ENCODE measurements around the gene PKN2. TPM values are rescaled to one million over a fixed set of nuclear protein-coding genes. Genes with fewer than 3 reads are reported as not detected.

Gene PKN2
- total RNA-seq, 1 experiment from 2014 or later, result 32.6 TPM

DNA sequence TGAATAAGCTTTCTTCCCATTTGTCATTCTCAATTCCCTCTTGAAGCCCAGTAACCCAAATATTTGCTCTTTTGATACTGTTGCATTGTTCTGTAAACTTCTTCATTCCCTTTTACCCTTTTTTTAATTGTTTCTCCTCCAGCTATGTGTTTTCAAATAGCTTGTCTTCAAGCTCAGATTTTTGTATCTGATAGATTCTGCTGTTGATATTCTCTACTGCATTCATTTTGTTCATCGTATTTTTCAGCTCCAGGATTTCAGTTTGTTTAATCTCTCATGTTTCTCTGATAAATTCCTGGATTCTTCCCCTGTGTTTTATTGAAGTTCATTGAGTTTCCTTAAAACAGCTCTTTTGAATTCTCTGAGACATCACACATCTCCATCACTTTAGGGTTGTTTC, 51.8 kb downstream of the PKN2 start (continued):
- TF ChIP-seq, protein P1, sequence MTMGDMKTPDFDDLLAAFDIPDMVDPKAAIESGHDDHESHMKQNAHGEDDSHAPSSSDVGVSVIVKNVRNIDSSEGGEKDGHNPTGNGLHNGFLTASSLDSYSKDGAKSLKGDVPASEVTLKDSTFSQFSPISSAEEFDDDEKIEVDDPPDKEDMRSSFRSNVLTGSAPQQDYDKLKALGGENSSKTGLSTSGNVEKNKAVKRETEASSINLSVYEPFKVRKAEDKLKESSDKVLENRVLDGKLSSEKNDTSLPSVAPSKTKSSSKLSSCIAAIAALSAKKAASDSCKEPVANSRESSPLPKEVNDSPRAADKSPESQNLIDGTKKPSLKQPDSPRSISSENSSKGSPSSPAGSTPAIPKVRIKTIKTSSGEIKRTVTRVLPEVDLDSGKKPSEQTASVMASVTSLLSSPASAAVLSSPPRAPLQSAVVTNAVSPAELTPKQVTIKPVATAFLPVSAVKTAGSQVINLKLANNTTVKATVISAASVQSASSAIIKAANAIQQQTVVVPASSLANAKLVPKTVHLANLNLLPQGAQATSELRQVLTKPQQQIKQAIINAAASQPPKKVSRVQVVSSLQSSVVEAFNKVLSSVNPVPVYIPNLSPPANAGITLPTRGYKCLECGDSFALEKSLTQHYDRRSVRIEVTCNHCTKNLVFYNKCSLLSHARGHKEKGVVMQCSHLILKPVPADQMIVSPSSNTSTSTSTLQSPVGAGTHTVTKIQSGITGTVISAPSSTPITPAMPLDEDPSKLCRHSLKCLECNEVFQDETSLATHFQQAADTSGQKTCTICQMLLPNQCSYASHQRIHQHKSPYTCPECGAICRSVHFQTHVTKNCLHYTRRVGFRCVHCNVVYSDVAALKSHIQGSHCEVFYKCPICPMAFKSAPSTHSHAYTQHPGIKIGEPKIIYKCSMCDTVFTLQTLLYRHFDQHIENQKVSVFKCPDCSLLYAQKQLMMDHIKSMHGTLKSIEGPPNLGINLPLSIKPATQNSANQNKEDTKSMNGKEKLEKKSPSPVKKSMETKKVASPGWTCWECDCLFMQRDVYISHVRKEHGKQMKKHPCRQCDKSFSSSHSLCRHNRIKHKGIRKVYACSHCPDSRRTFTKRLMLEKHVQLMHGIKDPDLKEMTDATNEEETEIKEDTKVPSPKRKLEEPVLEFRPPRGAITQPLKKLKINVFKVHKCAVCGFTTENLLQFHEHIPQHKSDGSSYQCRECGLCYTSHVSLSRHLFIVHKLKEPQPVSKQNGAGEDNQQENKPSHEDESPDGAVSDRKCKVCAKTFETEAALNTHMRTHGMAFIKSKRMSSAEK (CRISPR knock-in tag; IDR thresholded peaks at IDR 0.05; ENCODE audit: borderline replicate concordance), result no peak
- TF ChIP-seq, protein P2, sequence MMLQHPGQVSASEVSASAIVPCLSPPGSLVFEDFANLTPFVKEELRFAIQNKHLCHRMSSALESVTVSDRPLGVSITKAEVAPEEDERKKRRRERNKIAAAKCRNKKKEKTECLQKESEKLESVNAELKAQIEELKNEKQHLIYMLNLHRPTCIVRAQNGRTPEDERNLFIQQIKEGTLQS (CRISPR knock-in tag; conservative IDR thresholded peaks at IDR 0.05), result no peak
- no peak for TF ChIP-seq ZNF416 (CRISPR knock-in tag; IDR thresholded peaks at IDR 0.05)
- TF ChIP-seq RELA (CRISPR knock-in tag; IDR thresholded peaks at IDR 0.05; ENCODE audit: borderline replicate concordance), result no peak
- no peak for TF ChIP-seq ZNF423 (CRISPR knock-in tag; IDR thresholded peaks at IDR 0.05)
- TF ChIP-seq, protein P3, sequence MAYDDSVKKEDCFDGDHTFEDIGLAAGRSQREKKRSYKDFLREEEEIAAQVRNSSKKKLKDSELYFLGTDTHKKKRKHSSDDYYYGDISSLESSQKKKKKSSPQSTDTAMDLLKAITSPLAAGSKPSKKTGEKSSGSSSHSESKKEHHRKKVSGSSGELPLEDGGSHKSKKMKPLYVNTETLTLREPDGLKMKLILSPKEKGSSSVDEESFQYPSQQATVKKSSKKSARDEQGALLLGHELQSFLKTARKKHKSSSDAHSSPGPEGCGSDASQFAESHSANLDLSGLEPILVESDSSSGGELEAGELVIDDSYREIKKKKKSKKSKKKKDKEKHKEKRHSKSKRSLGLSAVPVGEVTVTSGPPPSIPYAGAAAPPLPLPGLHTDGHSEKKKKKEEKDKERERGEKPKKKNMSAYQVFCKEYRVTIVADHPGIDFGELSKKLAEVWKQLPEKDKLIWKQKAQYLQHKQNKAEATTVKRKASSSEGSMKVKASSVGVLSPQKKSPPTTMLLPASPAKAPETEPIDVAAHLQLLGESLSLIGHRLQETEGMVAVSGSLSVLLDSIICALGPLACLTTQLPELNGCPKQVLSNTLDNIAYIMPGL (CRISPR knock-in tag; IDR thresholded peaks at IDR 0.05), result no peak
- no peak for TF ChIP-seq TCF7 (CRISPR knock-in tag; IDR thresholded peaks at IDR 0.05; ENCODE audit: low read depth)
- TF ChIP-seq, protein P4, sequence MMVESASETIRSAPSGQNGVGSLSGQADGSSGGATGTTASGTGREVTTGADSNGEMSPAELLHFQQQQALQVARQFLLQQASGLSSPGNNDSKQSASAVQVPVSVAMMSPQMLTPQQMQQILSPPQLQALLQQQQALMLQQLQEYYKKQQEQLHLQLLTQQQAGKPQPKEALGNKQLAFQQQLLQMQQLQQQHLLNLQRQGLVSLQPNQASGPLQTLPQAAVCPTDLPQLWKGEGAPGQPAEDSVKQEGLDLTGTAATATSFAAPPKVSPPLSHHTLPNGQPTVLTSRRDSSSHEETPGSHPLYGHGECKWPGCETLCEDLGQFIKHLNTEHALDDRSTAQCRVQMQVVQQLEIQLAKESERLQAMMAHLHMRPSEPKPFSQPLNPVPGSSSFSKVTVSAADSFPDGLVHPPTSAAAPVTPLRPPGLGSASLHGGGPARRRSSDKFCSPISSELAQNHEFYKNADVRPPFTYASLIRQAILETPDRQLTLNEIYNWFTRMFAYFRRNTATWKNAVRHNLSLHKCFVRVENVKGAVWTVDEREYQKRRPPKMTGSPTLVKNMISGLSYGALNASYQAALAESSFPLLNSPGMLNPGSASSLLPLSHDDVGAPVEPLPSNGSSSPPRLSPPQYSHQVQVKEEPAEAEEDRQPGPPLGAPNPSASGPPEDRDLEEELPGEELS (CRISPR knock-in tag; IDR thresholded peaks at IDR 0.05), result no peak
- TF ChIP-seq ZBTB21 (CRISPR knock-in tag; IDR thresholded peaks at IDR 0.05; ENCODE audit: borderline replicate concordance), result no peak
- TF ChIP-seq GRHL2 (CRISPR knock-in tag; IDR thresholded peaks at IDR 0.05; ENCODE audit: insufficient replicate concordance, severe bottlenecking), result no peak

DNA sequence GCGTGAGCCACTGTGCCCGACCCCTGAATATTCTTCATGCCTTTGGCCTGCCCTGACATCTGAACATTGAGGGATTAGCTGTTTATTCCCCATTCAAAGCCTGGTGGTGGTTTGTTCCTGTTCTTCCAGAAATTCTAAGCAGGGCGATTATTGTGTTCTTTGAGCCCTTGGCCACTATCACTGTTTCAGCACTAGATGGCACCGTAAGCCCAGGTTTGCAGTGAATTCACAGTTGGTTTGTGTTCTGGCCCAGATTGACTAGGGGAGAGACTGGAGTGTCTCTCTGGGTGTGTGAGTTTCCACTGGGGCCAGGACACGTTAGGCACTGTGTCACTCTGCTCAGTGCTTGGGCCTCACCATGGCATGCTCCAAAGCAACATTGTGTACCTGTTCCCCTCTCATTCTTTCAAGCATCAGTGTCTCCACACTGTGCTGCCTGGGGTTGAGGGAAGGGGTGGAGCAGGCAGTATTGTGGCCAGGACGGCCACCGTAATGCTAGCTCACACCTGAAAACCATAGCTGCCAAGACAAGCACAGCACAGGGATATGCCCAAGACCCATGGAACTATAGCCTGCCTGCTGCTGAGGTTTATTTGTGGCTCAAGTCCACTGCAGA, 52.7 kb downstream of the PKN2 start:
- CTCF ChIA-PET, result interaction anchor here (0.6 to 2.1 kb wide), 18 partner anchors 29 to 408 kb away, joined by 3 to 12 read pairs (median 4); no protein-coding TSS in a partner anchor
- H3K9me3 Mint-ChIP-seq, result peaks cover 23% of the 10 kb centered on the region
- H3K27me3 Mint-ChIP-seq (ENCODE audit: low read depth), result no peaks in the 10 kb centered on the region
- POLR2A ChIA-PET, result interaction anchor here (0.6 to 1.2 kb wide), 2 partner anchors 52 to 109 kb away, joined by 3 read pairs; no protein-coding TSS in a partner anchor
- H3K36me3 Mint-ChIP-seq, result peaks cover 19% of the 10 kb centered on the region
- H3K27ac Mint-ChIP-seq, result peak overlapping the region; percentile 57; the same call in 1 of the 2 replicates
- no peak overlapping the region for H3K4me3 Mint-ChIP-seq
- H3K4me1 Mint-ChIP-seq, result peaks cover 29% of the 10 kb centered on the region
- 0 out of 2 replicates have a peak, but pooled peaks have one; percentile 47 for TF ChIP-seq ZNF232 (CRISPR knock-in tag; IDR thresholded peaks at IDR 0.05)
- TF ChIP-seq, protein P5, sequence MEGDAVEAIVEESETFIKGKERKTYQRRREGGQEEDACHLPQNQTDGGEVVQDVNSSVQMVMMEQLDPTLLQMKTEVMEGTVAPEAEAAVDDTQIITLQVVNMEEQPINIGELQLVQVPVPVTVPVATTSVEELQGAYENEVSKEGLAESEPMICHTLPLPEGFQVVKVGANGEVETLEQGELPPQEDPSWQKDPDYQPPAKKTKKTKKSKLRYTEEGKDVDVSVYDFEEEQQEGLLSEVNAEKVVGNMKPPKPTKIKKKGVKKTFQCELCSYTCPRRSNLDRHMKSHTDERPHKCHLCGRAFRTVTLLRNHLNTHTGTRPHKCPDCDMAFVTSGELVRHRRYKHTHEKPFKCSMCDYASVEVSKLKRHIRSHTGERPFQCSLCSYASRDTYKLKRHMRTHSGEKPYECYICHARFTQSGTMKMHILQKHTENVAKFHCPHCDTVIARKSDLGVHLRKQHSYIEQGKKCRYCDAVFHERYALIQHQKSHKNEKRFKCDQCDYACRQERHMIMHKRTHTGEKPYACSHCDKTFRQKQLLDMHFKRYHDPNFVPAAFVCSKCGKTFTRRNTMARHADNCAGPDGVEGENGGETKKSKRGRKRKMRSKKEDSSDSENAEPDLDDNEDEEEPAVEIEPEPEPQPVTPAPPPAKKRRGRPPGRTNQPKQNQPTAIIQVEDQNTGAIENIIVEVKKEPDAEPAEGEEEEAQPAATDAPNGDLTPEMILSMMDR (IDR thresholded peaks at IDR 0.05), result peak; percentile 30; the same call in 1 of the 2 replicates
- TF ChIP-seq, protein P6, sequence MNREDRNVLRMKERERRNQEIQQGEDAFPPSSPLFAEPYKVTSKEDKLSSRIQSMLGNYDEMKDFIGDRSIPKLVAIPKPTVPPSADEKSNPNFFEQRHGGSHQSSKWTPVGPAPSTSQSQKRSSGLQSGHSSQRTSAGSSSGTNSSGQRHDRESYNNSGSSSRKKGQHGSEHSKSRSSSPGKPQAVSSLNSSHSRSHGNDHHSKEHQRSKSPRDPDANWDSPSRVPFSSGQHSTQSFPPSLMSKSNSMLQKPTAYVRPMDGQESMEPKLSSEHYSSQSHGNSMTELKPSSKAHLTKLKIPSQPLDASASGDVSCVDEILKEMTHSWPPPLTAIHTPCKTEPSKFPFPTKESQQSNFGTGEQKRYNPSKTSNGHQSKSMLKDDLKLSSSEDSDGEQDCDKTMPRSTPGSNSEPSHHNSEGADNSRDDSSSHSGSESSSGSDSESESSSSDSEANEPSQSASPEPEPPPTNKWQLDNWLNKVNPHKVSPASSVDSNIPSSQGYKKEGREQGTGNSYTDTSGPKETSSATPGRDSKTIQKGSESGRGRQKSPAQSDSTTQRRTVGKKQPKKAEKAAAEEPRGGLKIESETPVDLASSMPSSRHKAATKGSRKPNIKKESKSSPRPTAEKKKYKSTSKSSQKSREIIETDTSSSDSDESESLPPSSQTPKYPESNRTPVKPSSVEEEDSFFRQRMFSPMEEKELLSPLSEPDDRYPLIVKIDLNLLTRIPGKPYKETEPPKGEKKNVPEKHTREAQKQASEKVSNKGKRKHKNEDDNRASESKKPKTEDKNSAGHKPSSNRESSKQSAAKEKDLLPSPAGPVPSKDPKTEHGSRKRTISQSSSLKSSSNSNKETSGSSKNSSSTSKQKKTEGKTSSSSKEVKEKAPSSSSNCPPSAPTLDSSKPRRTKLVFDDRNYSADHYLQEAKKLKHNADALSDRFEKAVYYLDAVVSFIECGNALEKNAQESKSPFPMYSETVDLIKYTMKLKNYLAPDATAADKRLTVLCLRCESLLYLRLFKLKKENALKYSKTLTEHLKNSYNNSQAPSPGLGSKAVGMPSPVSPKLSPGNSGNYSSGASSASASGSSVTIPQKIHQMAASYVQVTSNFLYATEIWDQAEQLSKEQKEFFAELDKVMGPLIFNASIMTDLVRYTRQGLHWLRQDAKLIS (CRISPR knock-in tag; IDR thresholded peaks at IDR 0.05; ENCODE audit: borderline replicate concordance), result no peak
- TF ChIP-seq, protein P7, sequence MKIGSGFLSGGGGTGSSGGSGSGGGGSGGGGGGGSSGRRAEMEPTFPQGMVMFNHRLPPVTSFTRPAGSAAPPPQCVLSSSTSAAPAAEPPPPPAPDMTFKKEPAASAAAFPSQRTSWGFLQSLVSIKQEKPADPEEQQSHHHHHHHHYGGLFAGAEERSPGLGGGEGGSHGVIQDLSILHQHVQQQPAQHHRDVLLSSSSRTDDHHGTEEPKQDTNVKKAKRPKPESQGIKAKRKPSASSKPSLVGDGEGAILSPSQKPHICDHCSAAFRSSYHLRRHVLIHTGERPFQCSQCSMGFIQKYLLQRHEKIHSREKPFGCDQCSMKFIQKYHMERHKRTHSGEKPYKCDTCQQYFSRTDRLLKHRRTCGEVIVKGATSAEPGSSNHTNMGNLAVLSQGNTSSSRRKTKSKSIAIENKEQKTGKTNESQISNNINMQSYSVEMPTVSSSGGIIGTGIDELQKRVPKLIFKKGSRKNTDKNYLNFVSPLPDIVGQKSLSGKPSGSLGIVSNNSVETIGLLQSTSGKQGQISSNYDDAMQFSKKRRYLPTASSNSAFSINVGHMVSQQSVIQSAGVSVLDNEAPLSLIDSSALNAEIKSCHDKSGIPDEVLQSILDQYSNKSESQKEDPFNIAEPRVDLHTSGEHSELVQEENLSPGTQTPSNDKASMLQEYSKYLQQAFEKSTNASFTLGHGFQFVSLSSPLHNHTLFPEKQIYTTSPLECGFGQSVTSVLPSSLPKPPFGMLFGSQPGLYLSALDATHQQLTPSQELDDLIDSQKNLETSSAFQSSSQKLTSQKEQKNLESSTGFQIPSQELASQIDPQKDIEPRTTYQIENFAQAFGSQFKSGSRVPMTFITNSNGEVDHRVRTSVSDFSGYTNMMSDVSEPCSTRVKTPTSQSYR (CRISPR knock-in tag; IDR thresholded peaks at IDR 0.05), result no peak
- TF ChIP-seq, protein P8, sequence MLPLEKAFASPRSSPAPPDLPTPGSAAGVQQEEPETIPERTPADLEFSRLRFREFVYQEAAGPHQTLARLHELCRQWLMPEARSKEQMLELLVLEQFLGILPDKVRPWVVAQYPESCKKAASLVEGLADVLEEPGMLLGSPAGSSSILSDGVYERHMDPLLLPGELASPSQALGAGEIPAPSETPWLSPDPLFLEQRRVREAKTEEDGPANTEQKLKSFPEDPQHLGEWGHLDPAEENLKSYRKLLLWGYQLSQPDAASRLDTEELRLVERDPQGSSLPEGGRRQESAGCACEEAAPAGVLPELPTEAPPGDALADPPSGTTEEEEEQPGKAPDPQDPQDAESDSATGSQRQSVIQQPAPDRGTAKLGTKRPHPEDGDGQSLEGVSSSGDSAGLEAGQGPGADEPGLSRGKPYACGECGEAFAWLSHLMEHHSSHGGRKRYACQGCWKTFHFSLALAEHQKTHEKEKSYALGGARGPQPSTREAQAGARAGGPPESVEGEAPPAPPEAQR (CRISPR knock-in tag; IDR thresholded peaks at IDR 0.05), result no peak
- peak; percentile 92 for ATAC-seq
- peak; percentile 61 for DNase-seq (ENCODE audit: low spot score)

Measured in WTC11 (cell line).